H1 (cell line): ENCODE results near the gene C1orf21. TPM values are rescaled to one million over a fixed set of nuclear protein-coding genes. Genes with fewer than 3 reads are reported as not detected.

Experiments
- CTCF ChIA-PET: fragments of 300-600 bp; sonication (Branson Sonifier 250); formaldehyde crosslinking; loops from one replicate; lab custom pipeline; 2021; ENCODE audit not compliant: partially characterized antibody; lab: Charles Lee
- POLR2A ChIA-PET: fragments of 300-600 bp; sonication (Branson Sonifier 250); formaldehyde crosslinking; loops from one replicate; lab custom pipeline; 2021; ENCODE audit warnings: inconsistent platforms; ENCODE audit not compliant: partially characterized antibody; lab: Charles Lee
- DNase-seq, 2 experiments: peaks; one replicate each; pipeline versions ENCODE4 v3.0.0 to v3.0.0-alpha.2; 2010 to 2022; ENCODE audit warnings: low spot score in 2 of 2, low read depth in 1 of 2, mixed read lengths in 1 of 2
- FAIRE-seq: peaks from 2 replicates; lab custom pipeline; 2011; peaks lifted over from hg19 to GRCh38; lab: Jason Lieb, UNC
- H2AFZ ChIP-seq: 2 replicates; pipeline ENCODE4 v1.8.1; 2012; ENCODE audit warnings: low read length, inconsistent platforms
- H2AK5ac ChIP-seq: 2 replicates; pipeline ENCODE4 v1.6.1; 2013; ENCODE audit warnings: low read depth, low read length
- H2BK120ac ChIP-seq: replicated peaks from 2 replicates; pipeline ENCODE3; 2013; ENCODE audit warnings: low read depth, low read length, inconsistent platforms
- H2BK12ac ChIP-seq: 2 replicates; pipeline ENCODE4 v1.6.1; 2013; ENCODE audit warnings: low read depth, low read length
- H2BK15ac ChIP-seq: 2 replicates; pipeline ENCODE4 v1.6.1; 2013; ENCODE audit warnings: low read length
- H2BK20ac ChIP-seq: 2 replicates; pipeline ENCODE4 v1.6.1; 2013; ENCODE audit warnings: low read length
- H2BK5ac ChIP-seq: 2 replicates; pipeline ENCODE4 v1.6.1; 2013; ENCODE audit warnings: low read depth, low read length
- H3K14ac ChIP-seq: 2 replicates; pipeline ENCODE4 v1.6.1; 2013; ENCODE audit warnings: inconsistent platforms; ENCODE audit not compliant: insufficient read length
- H3K18ac ChIP-seq: 2 replicates; pipeline ENCODE4 v1.6.1; 2013; ENCODE audit warnings: low read length; ENCODE audit errors: extremely low read depth
- H3K23ac ChIP-seq: 2 replicates; pipeline ENCODE4 v1.6.1; 2013; ENCODE audit warnings: inconsistent platforms; ENCODE audit not compliant: insufficient read length
- H3K23me2 ChIP-seq: 2 replicates; pipeline ENCODE4 v1.6.1; 2013; ENCODE audit warnings: low read depth, low read length
- H3K27ac ChIP-seq: 2 replicates; pipeline ENCODE4 v1.6.1; 2011; ENCODE audit warnings: low read depth, low read length, inconsistent platforms
- H3K27me3 ChIP-seq, 4 experiments: replicated peaks in 1 of 4; 1 replicate in 1 of 4; 2 replicates in 3 of 4; pipeline versions ENCODE4 v1.6.1 to v1.8.1; 2011 to 2013; ENCODE audit warnings: low read length in 3 of 4, mild to moderate bottlenecking in 3 of 4, inconsistent platforms in 2 of 4, mixed read lengths in 2 of 4, moderate library complexity in 1 of 4; ENCODE audit not compliant: control insufficient read depth in 3 of 4, insufficient read depth in 3 of 4; ENCODE audit errors: extremely low read depth in 1 of 4
- H3K36me3 ChIP-seq, 4 experiments: 2 replicates each; pipeline versions ENCODE4 v1.6.1 to v1.8.1; 2011 to 2013; ENCODE audit warnings: mild to moderate bottlenecking in 4 of 4, low read length in 3 of 4, moderate library complexity in 2 of 4, control low read depth in 1 of 4, inconsistent platforms in 1 of 4; ENCODE audit not compliant: insufficient read depth in 4 of 4, control insufficient read depth in 2 of 4
- H3K4ac ChIP-seq: replicated peaks from 2 replicates; pipeline ENCODE3; 2013; ENCODE audit warnings: low read length, low read depth, mixed read lengths, inconsistent platforms; ENCODE audit not compliant: insufficient read length
- H3K4me1 ChIP-seq, 4 experiments: replicated peaks in 1 of 4; 1 replicate in 1 of 4; 2 replicates in 3 of 4; pipeline versions ENCODE4 v1.6.1 to v1.8.1; 2011 to 2013; ENCODE audit warnings: low read length in 3 of 4, inconsistent platforms in 2 of 4, mixed read lengths in 1 of 4; ENCODE audit not compliant: insufficient read depth in 4 of 4, control insufficient read depth in 3 of 4
- H3K4me2 ChIP-seq, 2 experiments: 2 replicates each; pipeline versions ENCODE4 v1.6.1 to v1.8.1; 2011 to 2013; ENCODE audit warnings: low read depth in 2 of 2, low read length in 2 of 2, control low read depth in 1 of 2, inconsistent platforms in 1 of 2, mild to moderate bottlenecking in 1 of 2; ENCODE audit not compliant: insufficient read depth in 1 of 2
- H3K4me3 ChIP-seq, 4 experiments: fragments of 200-600, 300-600 bp in 1 of 4; sonication (generic), shearing (Covaris generic), sonication (Bioruptor Twin) in 1 of 4; 2 replicates each; pipeline versions ENCODE4 v1.5.1 to v1.8.1; 2011 to 2016; ENCODE audit warnings: low read length in 4 of 4, low read depth in 3 of 4, control low read depth in 2 of 4, inconsistent platforms in 2 of 4, mild to moderate bottlenecking in 2 of 4, mixed read lengths in 1 of 4, moderate library complexity in 1 of 4; ENCODE audit not compliant: insufficient read depth in 2 of 4; ENCODE audit errors: extremely low read depth in 1 of 4
- H3K56ac ChIP-seq: replicated peaks from 2 replicates; pipeline ENCODE3; 2013; ENCODE audit warnings: low read depth, mild to moderate bottlenecking, mixed read lengths, low read length, inconsistent platforms; ENCODE audit not compliant: insufficient read length
- H3K79me1 ChIP-seq: 2 replicates; pipeline ENCODE4 v1.6.1; 2013; ENCODE audit warnings: low read depth, low read length, control low read depth
- H3K79me2 ChIP-seq, 2 experiments: 2 replicates each; pipeline versions ENCODE4 v1.6.1 to v1.8.1; 2012 to 2013; ENCODE audit warnings: low read length in 2 of 2, mild to moderate bottlenecking in 2 of 2, inconsistent platforms in 1 of 2; ENCODE audit not compliant: insufficient read depth in 2 of 2, control insufficient read depth in 1 of 2
- H3K9ac ChIP-seq, 4 experiments: replicated peaks in 1 of 4; 1 replicate in 1 of 4; 2 replicates in 3 of 4; pipeline versions ENCODE4 v1.6.1 to v1.8.1; 2011 to 2013; ENCODE audit warnings: low read depth in 3 of 4, low read length in 3 of 4, control low read depth in 2 of 4, mild to moderate bottlenecking in 2 of 4, moderate library complexity in 2 of 4, inconsistent platforms in 1 of 4; ENCODE audit errors: extremely low read depth in 1 of 4
- H3K9me3 ChIP-seq, 2 experiments: 2 replicates each; pipeline versions ENCODE4 v1.6.1 to v1.8.1; 2012 to 2013; ENCODE audit warnings: mild to moderate bottlenecking in 2 of 2, moderate library complexity in 2 of 2, control low read depth in 1 of 2, inconsistent platforms in 1 of 2, low read depth in 1 of 2, low read length in 1 of 2, mixed read lengths in 1 of 2; ENCODE audit not compliant: insufficient read depth in 2 of 2
- H4K20me1 ChIP-seq, 2 experiments: replicated peaks in 1 of 2; 2 replicates each; pipeline versions ENCODE3 to v1.8.1; 2011 to 2013; ENCODE audit warnings: inconsistent platforms in 2 of 2, low read length in 2 of 2, mild to moderate bottlenecking in 1 of 2; ENCODE audit not compliant: insufficient read depth in 2 of 2, control insufficient read depth in 1 of 2
- H4K5ac ChIP-seq: 2 replicates; pipeline ENCODE4 v1.6.1; 2013; ENCODE audit warnings: low read length, low read depth, mixed read lengths, inconsistent platforms; ENCODE audit not compliant: insufficient read length
- H4K8ac ChIP-seq: 2 replicates; pipeline ENCODE4 v1.8.0; 2013; ENCODE audit warnings: mild to moderate bottlenecking, moderate library complexity, low read length, inconsistent platforms; ENCODE audit not compliant: insufficient read depth; ENCODE audit errors: extremely low read depth
- H4K91ac ChIP-seq: replicated peaks from 2 replicates; pipeline ENCODE3; 2013; ENCODE audit warnings: low read length, mixed read lengths, inconsistent platforms; ENCODE audit not compliant: insufficient read length
- BACH1 ChIP-seq: IDR thresholded peaks from 2 replicates; pipeline ENCODE4 v1.6.1; 2012; ENCODE audit warnings: low read length, improper control_type of control experiment
- EP300 ChIP-seq, 2 experiments: IDR thresholded peaks; 1 replicate in 1 of 2; 2 replicates in 1 of 2; pipeline ENCODE4 v1.6.1; 2011 to 2012; ENCODE audit warnings: low read depth in 2 of 2, low read length in 2 of 2, mild to moderate bottlenecking in 2 of 2, borderline replicate concordance in 1 of 2, inconsistent platforms in 1 of 2, moderate library complexity in 1 of 2
- NRF1 ChIP-seq: IDR thresholded peaks from 2 replicates; pipeline ENCODE4 v1.6.1; 2011; ENCODE audit warnings: mild to moderate bottlenecking, low read depth, low read length, improper control_type of control experiment
- PHF8 ChIP-seq: fragments of 200-600 bp; sonication (generic); conservative IDR thresholded peaks from 2 replicates; pipeline ENCODE4 v1.7.1; 2012; ENCODE audit warnings: low read depth, mild to moderate bottlenecking, inconsistent platforms, low read length, moderate library complexity
- RFX5 ChIP-seq: IDR thresholded peaks from 2 replicates; pipeline ENCODE4 v1.6.1; 2011; ENCODE audit warnings: low read depth, low read length, improper control_type of control experiment, borderline replicate concordance
- RNF2 ChIP-seq: fragments of 200-900, 300-1000 bp; sonication (generic); IDR thresholded peaks from 2 replicates; pipeline ENCODE4 v1.7.1; 2016; ENCODE audit warnings: borderline replicate concordance, low read depth, mild to moderate bottlenecking, antibody characterized with exemption, low read length; ENCODE audit not compliant: poor library complexity, severe bottlenecking; ENCODE audit errors: missing control alignments
- SIRT6 ChIP-seq: IDR thresholded peaks from one replicate; pipeline ENCODE4 v1.7.1; 2012; ENCODE audit warnings: low read length, inconsistent platforms
- SUZ12 ChIP-seq: fragments of 200-600 bp; sonication (generic); IDR thresholded peaks from 2 replicates; pipeline ENCODE4 v1.6.1; 2012; ENCODE audit warnings: mild to moderate bottlenecking, inconsistent platforms, low read length, moderate library complexity, mixed read lengths
- TEAD4 ChIP-seq: IDR thresholded peaks from 2 replicates; pipeline ENCODE4 v1.6.1; 2012; ENCODE audit warnings: low read depth, low read length, inconsistent platforms, mixed read lengths
- WGBS, 2 experiments: shearing (Covaris generic) in 1 of 2; methylation state at CpG; one replicate each; pipeline versions ENCODE4 v1.1.6 to v1.1.7; 2013 to 2015; ENCODE audit warnings: low lambda C conversion rate in 2 of 2, mixed read lengths in 2 of 2, inconsistent platforms in 1 of 2, low coverage in 1 of 2, missing lambda C conversion rate in 1 of 2; ENCODE audit not compliant: insufficient replicate concordance in 2 of 2, insufficient coverage in 1 of 2, insufficient read length in 1 of 2; ENCODE audit errors: extremely low coverage in 1 of 2, missing lambda C conversion rate in 1 of 2; 5-methylcytosine and 5-hydroxymethylcytosine counted together
- polyA plus RNA-seq, 7 experiments: library from polyadenylated mRNA; depleted of rRNA in 3 of 7; stranded (reverse) in 5 of 7; unstranded in 2 of 7; fragments of >200 nt in 5 of 7; fragments of 200-250 nt in 2 of 7; gene quantifications; 1 replicate in 5 of 7; 2 replicates in 1 of 7; 4 replicates in 1 of 7; pipeline versions ENCODE4 v1.2.1 to v1.2.3, GENCODE V29; 2011 to 2013; ENCODE audit warnings: missing spikeins in 2 of 7, mixed read lengths in 2 of 7
- total RNA-seq: library from RNA; stranded (reverse); fragmentation: NEBNext Ultra II Directional; extraction: Animal tissue kit (Norgen Biotek cat#: 25700); gene quantifications from 2 replicates; pipeline ENCODE4 v1.2.1, GENCODE V29; 2021
- TF ChIP-seq, protein P1 (sequence below): IDR thresholded peaks from 2 replicates; pipeline ENCODE4 v1.6.1; 2011; ENCODE audit warnings: low read depth, mild to moderate bottlenecking, low read length; ENCODE audit not compliant: insufficient read depth
- TF ChIP-seq, protein P2 (sequence below): IDR thresholded peaks from 2 replicates; pipeline ENCODE4 v1.6.1; 2012; ENCODE audit warnings: low read length, inconsistent platforms

Gene C1orf21
- total and polyA plus RNA-seq, 2 of the 8 experiments (the other 6 are each of a cell fraction or from before 2014, with no cell fraction given), result 16.6 to 51.0 TPM

DNA sequence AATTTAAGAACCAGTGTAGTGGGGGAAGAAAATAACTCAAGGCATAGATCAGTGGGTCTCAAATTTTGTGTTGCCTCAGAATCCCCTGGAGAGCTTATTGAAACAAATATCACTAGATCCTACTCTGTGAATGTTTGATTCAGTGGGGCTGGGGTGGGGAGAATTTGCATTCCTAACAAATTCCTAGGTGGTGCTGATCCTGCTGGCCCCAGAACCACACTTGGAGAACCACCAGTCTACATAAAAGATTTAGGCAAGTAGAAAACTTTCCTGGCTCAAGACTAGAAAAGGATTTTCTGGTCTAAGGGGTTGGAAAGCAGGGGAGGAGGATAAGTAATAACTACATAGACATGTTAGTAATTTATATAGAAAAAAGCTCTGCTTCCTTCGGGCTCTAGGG is 34.1 kb upstream of the C1orf21 start:
- H3K56ac ChIP-seq, result no peak overlapping the region
- CTCF ChIA-PET, result no interaction called here
- no peaks in the 10 kb centered on the region for H4K20me1 ChIP-seq
- H3K27me3 ChIP-seq, result no peaks in the 10 kb centered on the region
- no peak overlapping the region for H3K4ac ChIP-seq
- no peak overlapping the region for H3K27ac ChIP-seq
- no peak overlapping the region for H2BK120ac ChIP-seq
- no peak overlapping the region for H4K91ac ChIP-seq
- no peaks in the 10 kb centered on the region for H3K79me2 ChIP-seq
- no peak overlapping the region for H2BK5ac ChIP-seq
- no peak overlapping the region for H2BK12ac ChIP-seq
- no peak for DNase-seq
- no peaks in the 10 kb centered on the region for H3K79me1 ChIP-seq
- no peak overlapping the region for H4K5ac ChIP-seq
- no peaks in the 10 kb centered on the region for H3K9me3 ChIP-seq
- POLR2A ChIA-PET, result no interaction called here
- H3K23ac ChIP-seq, result no peak overlapping the region
- FAIRE-seq, result no peak
- 0 out of 7 replicates have a peak, but pooled peaks cover 0 to 2% (median 0%) of the 10 kb centered on the region in 4 experiments for H3K4me1 ChIP-seq
- no peak overlapping the region for H2BK20ac ChIP-seq
- TF ChIP-seq SIRT6, result no peak
- TF ChIP-seq NRF1, result no peak
- TF ChIP-seq EP300 (IDR thresholded peaks at IDR 0.05; ENCODE audit: borderline replicate concordance in 1 of 2, low read depth in 2 of 2, low read length in 2 of 2), result no peak
- TF ChIP-seq PHF8, result no peak
- TF ChIP-seq, protein P1, sequence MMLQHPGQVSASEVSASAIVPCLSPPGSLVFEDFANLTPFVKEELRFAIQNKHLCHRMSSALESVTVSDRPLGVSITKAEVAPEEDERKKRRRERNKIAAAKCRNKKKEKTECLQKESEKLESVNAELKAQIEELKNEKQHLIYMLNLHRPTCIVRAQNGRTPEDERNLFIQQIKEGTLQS, result no peak
- TF ChIP-seq, protein P2, sequence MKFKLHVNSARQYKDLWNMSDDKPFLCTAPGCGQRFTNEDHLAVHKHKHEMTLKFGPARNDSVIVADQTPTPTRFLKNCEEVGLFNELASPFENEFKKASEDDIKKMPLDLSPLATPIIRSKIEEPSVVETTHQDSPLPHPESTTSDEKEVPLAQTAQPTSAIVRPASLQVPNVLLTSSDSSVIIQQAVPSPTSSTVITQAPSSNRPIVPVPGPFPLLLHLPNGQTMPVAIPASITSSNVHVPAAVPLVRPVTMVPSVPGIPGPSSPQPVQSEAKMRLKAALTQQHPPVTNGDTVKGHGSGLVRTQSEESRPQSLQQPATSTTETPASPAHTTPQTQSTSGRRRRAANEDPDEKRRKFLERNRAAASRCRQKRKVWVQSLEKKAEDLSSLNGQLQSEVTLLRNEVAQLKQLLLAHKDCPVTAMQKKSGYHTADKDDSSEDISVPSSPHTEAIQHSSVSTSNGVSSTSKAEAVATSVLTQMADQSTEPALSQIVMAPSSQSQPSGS, result no peak
- TF ChIP-seq RNF2, result no peak
- TF ChIP-seq RFX5, result no peak
- no peak for TF ChIP-seq TEAD4
- no peak for TF ChIP-seq SUZ12
- TF ChIP-seq BACH1, result no peak
- TF ChIP-seq, all 59 proteins: peak for 0
- Histone ChIP-seq H3K14ac (no peak overlapping the region), H2AK5ac (no peak overlapping the region), H2BK15ac (no peak overlapping the region), H3K18ac (no peak overlapping the region), H3K23me2 (no peaks in the 10 kb centered on the region), H3K36me3 (no peaks in the 10 kb centered on the region), H3K4me2 (no peak overlapping the region), H4K8ac (no peak overlapping the region), H3K4me3 (no peak overlapping the region), H3K9ac (no peak overlapping the region), H2AFZ (no peak overlapping the region)
- 90% methylated on average over 1 of the region's 1 CpG; no CpG with 5 or more reads in 1 of the 2 experiments for WGBS, 2 experiments
